ENCODE measurements around the gene WWOX. TPM values are rescaled to one million over a fixed set of nuclear protein-coding genes. Genes with fewer than 3 reads are reported as not detected.

WWOX gene
- total and polyA plus RNA-seq, 2 of the 4 experiments (the other 2 are of a cell fraction): 2.7 to 5.4 TPM

- H3K9me1 ChIP-seq (ENCODE audit: insufficient read depth, low read length): no peaks in the 10 kb centered on the region
- POLR2A ChIA-PET (ENCODE audit: unreplicated experiment): no interaction called here
- H4K5ac ChIP-seq (ENCODE audit: low read depth, low read length): no peak overlapping the region
- ATAC-seq (ENCODE audit: low read depth) (no peak), DNase-seq (no peak)
- CTCF ChIA-PET: interaction anchor here (0.6 kb wide), 1 partner anchor 41 kb away, joined by 3 read pairs; no protein-coding TSS in a partner anchor
- H3K4me2 ChIP-seq (ENCODE audit: low read depth, low read length): no peak overlapping the region
- H3K4me3 ChIP-seq (ENCODE audit: insufficient read depth, low read depth, low read length): no peak overlapping the region
- intact Hi-C loops (cut with micrococcal nuclease) (no loop called here), in situ Hi-C loops (cut with MboI; ENCODE audit: low sequenced_read_pairs) (no loop called here), dilution Hi-C loops (cut with HindIII; ENCODE audit: low sequenced_read_pairs, unreplicated experiment) (no loop called here)
- H3K27me3 ChIP-seq (ENCODE audit: control insufficient read depth, insufficient read depth, low read length): no peaks in the 10 kb centered on the region
- no peak overlapping the region for H2BK5ac ChIP-seq (ENCODE audit: low read depth, low read length, poor library complexity, severe bottlenecking)
- H3K23ac ChIP-seq (ENCODE audit: low read depth, low read length): no peak overlapping the region
- no peak overlapping the region for H2AK5ac ChIP-seq (ENCODE audit: low read depth, low read length)
- no peak overlapping the region for H3K56ac ChIP-seq (ENCODE audit: extremely low read depth, insufficient read depth, low read length)
- BruUV-seq (replicated peaks): no TSS peak
- no peak overlapping the region for H2AFZ ChIP-seq (replicated peaks; ENCODE audit: low read length, poor library complexity)
- no peaks in the 10 kb centered on the region for H3K4me1 ChIP-seq (ENCODE audit: control insufficient read depth, insufficient read depth, low read length)
- H2AK9ac ChIP-seq (replicated peaks; ENCODE audit: low read depth, low read length, poor library complexity): no peak overlapping the region
- H3K18ac ChIP-seq (ENCODE audit: low read depth, low read length): no peak overlapping the region
- TF ChIP-seq RAD21 (IDR thresholded peaks at IDR 0.05; ENCODE audit: low read length) (no peak), RCOR1 (IDR thresholded peaks at IDR 0.05; ENCODE audit: insufficient replicate concordance, low read length) (no peak), BHLHE40 (IDR thresholded peaks at IDR 0.05; ENCODE audit: low read depth, low read length) (no peak), SMC3 (IDR thresholded peaks at IDR 0.05; ENCODE audit: low read depth, low read length) (no peak), POLR2A (IDR thresholded peaks at IDR 0.05; ENCODE audit: low read depth, low read length) (no peak), CHD1 (IDR thresholded peaks at IDR 0.05; ENCODE audit: low read depth, low read length) (no peak), MAFK (IDR thresholded peaks at IDR 0.05; ENCODE audit: low read depth, low read length) (no peak), MXI1 (IDR thresholded peaks at IDR 0.05; ENCODE audit: borderline replicate concordance, low read depth, low read length) (no peak), MAZ (IDR thresholded peaks at IDR 0.05; ENCODE audit: borderline replicate concordance, low read depth, low read length) (no peak), NFE2L2 (IDR thresholded peaks at IDR 0.05; ENCODE audit: low read depth, low read length) (no peak), FOS (IDR thresholded peaks at IDR 0.05; ENCODE audit: low read depth, low read length) (no peak), CEBPB (IDR thresholded peaks at IDR 0.05; ENCODE audit: low read depth, low read length) (no peak), USF2 (IDR thresholded peaks at IDR 0.05; ENCODE audit: low read depth, low read length) (no peak), RFX5 (IDR thresholded peaks at IDR 0.05; ENCODE audit: low read depth, low read length) (no peak)
- TF ChIP-seq, protein P1, sequence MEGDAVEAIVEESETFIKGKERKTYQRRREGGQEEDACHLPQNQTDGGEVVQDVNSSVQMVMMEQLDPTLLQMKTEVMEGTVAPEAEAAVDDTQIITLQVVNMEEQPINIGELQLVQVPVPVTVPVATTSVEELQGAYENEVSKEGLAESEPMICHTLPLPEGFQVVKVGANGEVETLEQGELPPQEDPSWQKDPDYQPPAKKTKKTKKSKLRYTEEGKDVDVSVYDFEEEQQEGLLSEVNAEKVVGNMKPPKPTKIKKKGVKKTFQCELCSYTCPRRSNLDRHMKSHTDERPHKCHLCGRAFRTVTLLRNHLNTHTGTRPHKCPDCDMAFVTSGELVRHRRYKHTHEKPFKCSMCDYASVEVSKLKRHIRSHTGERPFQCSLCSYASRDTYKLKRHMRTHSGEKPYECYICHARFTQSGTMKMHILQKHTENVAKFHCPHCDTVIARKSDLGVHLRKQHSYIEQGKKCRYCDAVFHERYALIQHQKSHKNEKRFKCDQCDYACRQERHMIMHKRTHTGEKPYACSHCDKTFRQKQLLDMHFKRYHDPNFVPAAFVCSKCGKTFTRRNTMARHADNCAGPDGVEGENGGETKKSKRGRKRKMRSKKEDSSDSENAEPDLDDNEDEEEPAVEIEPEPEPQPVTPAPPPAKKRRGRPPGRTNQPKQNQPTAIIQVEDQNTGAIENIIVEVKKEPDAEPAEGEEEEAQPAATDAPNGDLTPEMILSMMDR (conservative IDR thresholded peaks at IDR 0.05; ENCODE audit: low read depth, low read length): no peak
- TF ChIP-seq, protein P2, sequence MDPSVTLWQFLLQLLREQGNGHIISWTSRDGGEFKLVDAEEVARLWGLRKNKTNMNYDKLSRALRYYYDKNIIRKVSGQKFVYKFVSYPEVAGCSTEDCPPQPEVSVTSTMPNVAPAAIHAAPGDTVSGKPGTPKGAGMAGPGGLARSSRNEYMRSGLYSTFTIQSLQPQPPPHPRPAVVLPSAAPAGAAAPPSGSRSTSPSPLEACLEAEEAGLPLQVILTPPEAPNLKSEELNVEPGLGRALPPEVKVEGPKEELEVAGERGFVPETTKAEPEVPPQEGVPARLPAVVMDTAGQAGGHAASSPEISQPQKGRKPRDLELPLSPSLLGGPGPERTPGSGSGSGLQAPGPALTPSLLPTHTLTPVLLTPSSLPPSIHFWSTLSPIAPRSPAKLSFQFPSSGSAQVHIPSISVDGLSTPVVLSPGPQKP (IDR thresholded peaks at IDR 0.05; ENCODE audit: borderline replicate concordance, low read depth, low read length): no peak
- H3K9me3 ChIP-seq (ENCODE audit: control insufficient read depth, insufficient read depth, low read length): peaks cover 15% of the 10 kb centered on the region
- H2BK120ac ChIP-seq (ENCODE audit: low read depth, low read length): no peak overlapping the region
- H3K27ac ChIP-seq (ENCODE audit: insufficient read depth, low read length): no peak overlapping the region
- no peak overlapping the region for H3K9ac ChIP-seq (ENCODE audit: low read depth, low read length)
- H3K36me3 ChIP-seq (ENCODE audit: control insufficient read depth, insufficient read depth, low read length): no peaks in the 10 kb centered on the region
- no peak overlapping the region for H2BK15ac ChIP-seq (ENCODE audit: low read depth, low read length)
- no CpG with 5 or more reads among the region's 8 CpGs for WGBS, 2 experiments (ENCODE audit: extremely low coverage in 2 of 2, insufficient read length in 1 of 2)
- no peak overlapping the region for H4K8ac ChIP-seq (ENCODE audit: low read depth in 2 of 2, low read length in 2 of 2)
- no peak overlapping the region for H4K91ac ChIP-seq (ENCODE audit: insufficient read depth, low read depth, low read length)
- H3K14ac ChIP-seq (replicated peaks; ENCODE audit: low read depth, low read length): no peak overlapping the region
- no peaks in the 10 kb centered on the region for H3K79me1 ChIP-seq (ENCODE audit: low read depth in 1 of 2, low read length in 2 of 2)
- no peak overlapping the region for H3K4ac ChIP-seq (ENCODE audit: low read depth, low read length)
- no peaks in the 10 kb centered on the region for H4K20me1 ChIP-seq (ENCODE audit: insufficient read depth, low read length)
- H2BK20ac ChIP-seq (ENCODE audit: low read depth, low read length): no peak overlapping the region
Observed at GRCh38 chr16:78919852-78920251, 820.4 kb downstream of the WWOX start.
